Measurements from ENCODE around the gene CFAP299. TPM values are rescaled to one million over a fixed set of nuclear protein-coding genes. Genes with fewer than 3 reads are reported as not detected.

CFAP299 gene
- total and polyA plus RNA-seq, 2 of the 8 experiments (the other 6 are each of a cell fraction or from before 2014, with no cell fraction given): not detected

GRCh38 chr4:80367737-80368136 is 32.2 kb downstream of the CFAP299 start:
- H3K27ac ChIP-seq (ENCODE audit: low read depth, low read length): no peak overlapping the region
- H2BK12ac ChIP-seq (ENCODE audit: low read depth, low read length): no peak overlapping the region
- CTCF ChIA-PET (ENCODE audit: partially characterized antibody): interaction anchor here (0.5 to 1.5 kb wide), 5 partner anchors 609 to 1194 kb away, joined by 3 to 5 read pairs (median 4); no protein-coding TSS in a partner anchor
- no peak overlapping the region for H3K14ac ChIP-seq (ENCODE audit: insufficient read length)
- H2BK120ac ChIP-seq (replicated peaks; ENCODE audit: low read depth, low read length): no peak overlapping the region
- no peak overlapping the region for H2AFZ ChIP-seq (ENCODE audit: low read length)
- POLR2A ChIA-PET (ENCODE audit: partially characterized antibody): no interaction called here
- no peak overlapping the region for H3K9ac ChIP-seq (replicated peaks in 1 of 4; ENCODE audit: extremely low read depth in 1 of 4, low read depth in 3 of 4, low read length in 3 of 4)
- peaks cover 0 to 4% (median 0%) of the 10 kb centered on the region in 4 experiments; a peak in 1 of 8 replicates for H3K36me3 ChIP-seq (ENCODE audit: control insufficient read depth in 2 of 4, insufficient read depth in 4 of 4, low read length in 3 of 4)
- no peaks in the 10 kb centered on the region for H3K79me2 ChIP-seq (ENCODE audit: control insufficient read depth in 1 of 2, insufficient read depth in 2 of 2, low read length in 2 of 2)
- no peaks in the 10 kb centered on the region for H4K20me1 ChIP-seq (replicated peaks in 1 of 2; ENCODE audit: control insufficient read depth in 1 of 2, insufficient read depth in 2 of 2, low read length in 2 of 2)
- H2BK15ac ChIP-seq (ENCODE audit: low read length): no peak overlapping the region
- no peak overlapping the region for H3K18ac ChIP-seq (ENCODE audit: extremely low read depth, low read length)
- FAIRE-seq (no peak), DNase-seq (ENCODE audit: low read depth in 1 of 2, low spot score in 2 of 2) (no peak)
- 93% methylated on average over 2 of the region's 2 CpGs; no CpG with 5 or more reads in 1 of the 2 experiments for WGBS, 2 experiments (ENCODE audit: extremely low coverage in 1 of 2, insufficient coverage in 1 of 2, insufficient read length in 1 of 2, insufficient replicate concordance in 2 of 2, low coverage in 1 of 2, low lambda C conversion rate in 2 of 2, missing lambda C conversion rate in 1 of 2)
- no peak overlapping the region for H4K91ac ChIP-seq (replicated peaks; ENCODE audit: insufficient read length, low read length)
- H4K8ac ChIP-seq (ENCODE audit: extremely low read depth, insufficient read depth, low read length): no peak overlapping the region
- H4K5ac ChIP-seq (ENCODE audit: insufficient read length, low read depth, low read length): no peak overlapping the region
- H3K79me1 ChIP-seq (ENCODE audit: low read depth, low read length): no peaks in the 10 kb centered on the region
- H3K23ac ChIP-seq (ENCODE audit: insufficient read length): no peak overlapping the region
- no peak overlapping the region for H3K4me3 ChIP-seq (ENCODE audit: extremely low read depth in 1 of 4, insufficient read depth in 2 of 4, low read depth in 3 of 4, low read length in 4 of 4)
- H3K9me3 ChIP-seq (ENCODE audit: insufficient read depth in 2 of 2, low read depth in 1 of 2, low read length in 1 of 2): peaks cover 18 to 22% of the 10 kb centered on the region in 2 experiments
- no peak overlapping the region for H2BK5ac ChIP-seq (ENCODE audit: low read depth, low read length)
- H3K27me3 ChIP-seq (replicated peaks in 1 of 4; ENCODE audit: control insufficient read depth in 3 of 4, extremely low read depth in 1 of 4, insufficient read depth in 3 of 4, low read length in 3 of 4): no peaks in the 10 kb centered on the region
- H3K4me1 ChIP-seq (replicated peaks in 1 of 4; ENCODE audit: control insufficient read depth in 3 of 4, insufficient read depth in 4 of 4, low read length in 3 of 4): no peaks in the 10 kb centered on the region
- H3K4ac ChIP-seq (replicated peaks; ENCODE audit: insufficient read length, low read depth, low read length): no peak overlapping the region
- no peak overlapping the region for H2AK5ac ChIP-seq (ENCODE audit: low read depth, low read length)
- H3K23me2 ChIP-seq (ENCODE audit: low read depth, low read length): no peaks in the 10 kb centered on the region; the same call in 1 of the 2 replicates
- H2BK20ac ChIP-seq (ENCODE audit: low read length): no peak overlapping the region
- no peak overlapping the region for H3K4me2 ChIP-seq (ENCODE audit: insufficient read depth in 1 of 2, low read depth in 2 of 2, low read length in 2 of 2)
- no peak overlapping the region for H3K56ac ChIP-seq (replicated peaks; ENCODE audit: insufficient read length, low read depth, low read length)
- TF ChIP-seq ATF3 (IDR thresholded peaks at IDR 0.05; ENCODE audit: insufficient read depth, low read depth, low read length): no peak
- no peak for TF ChIP-seq CREB1 (IDR thresholded peaks at IDR 0.05)
- TF ChIP-seq SP2 (IDR thresholded peaks at IDR 0.05; ENCODE audit: low read length): no peak
- TF ChIP-seq BACH1 (IDR thresholded peaks at IDR 0.05; ENCODE audit: low read length): no peak
- TF ChIP-seq TAF7 (optimal IDR thresholded peaks at IDR 0.05; ENCODE audit: borderline replicate concordance, low read depth, low read length): no peak
